PC-9 (cell line): ENCODE measurements around the gene MACROD2. TPM values are rescaled to one million over a fixed set of nuclear protein-coding genes. Genes with fewer than 3 reads are reported as not detected.
A peak's percentile ranks its signal among the peaks of the same experiment; 100 is the strongest.
"Not testable (repeated sequence)": the region's sequence is repeated elsewhere in the genome, so short reads cannot be mapped to it uniquely, and the experiment has no call there.

Experiments
- BruUV-seq: library from RNA; stranded (reverse); fragments of 400-500 nt; replicated peaks from 2 replicates; lab custom pipeline; 2021; lab: Mats Ljungman, UMichigan
- CTCF ChIA-PET: fragments of 300-600 bp; sonication (Branson Sonifier 250); formaldehyde crosslinking; loops from one replicate; lab custom pipeline; 2022; ENCODE audit warnings: antibody characterized with exemption; lab: Charles Lee
- POLR2A ChIA-PET: fragments of 300-600 bp; sonication (Branson Sonifier 250); formaldehyde crosslinking; loops from one replicate; lab custom pipeline; 2022; ENCODE audit warnings: antibody characterized with exemption; ENCODE audit not compliant: unreplicated experiment; lab: Charles Lee
- DNase-seq, 2 experiments: peaks; one replicate each; pipeline versions ENCODE4 v3.0.0 to v3.0.0-alpha.2; 2015 to 2022; ENCODE audit warnings: mixed read lengths in 1 of 2
- H2AFZ ChIP-seq: fragments of 200-600 bp; sonication (generic); 2 replicates; pipeline ENCODE4 v1.8.1; 2017; ENCODE audit warnings: antibody characterized with exemption
- H3F3A ChIP-seq: fragments of 200-600 bp; sonication (generic); 2 replicates; pipeline ENCODE4 v1.8.1; 2017; ENCODE audit warnings: antibody characterized with exemption, mild to moderate bottlenecking, low read depth; ENCODE audit not compliant: insufficient read depth
- H3K27ac ChIP-seq: fragments of 200-600 bp; sonication (generic); 2 replicates; pipeline ENCODE4 v1.6.1; 2016; ENCODE audit warnings: mixed run types
- H3K27me3 ChIP-seq: fragments of 200-600 bp; sonication (generic); 2 replicates; pipeline ENCODE4 v1.6.1; 2016; ENCODE audit warnings: low read depth, mixed run types; ENCODE audit not compliant: insufficient read depth
- H3K36me3 ChIP-seq: fragments of 200-600 bp; sonication (generic); 2 replicates; pipeline ENCODE4 v1.6.1; 2016; ENCODE audit warnings: low read depth, mixed run types
- H3K4me1 ChIP-seq: fragments of 200-600 bp; sonication (generic); replicated peaks from 2 replicates; pipeline ENCODE4 v1.6.1; 2016; ENCODE audit warnings: mixed run types; ENCODE audit not compliant: insufficient read depth
- H3K4me2 ChIP-seq: fragments of 200-600 bp; sonication (generic); 2 replicates; pipeline ENCODE4 v1.6.1; 2017; ENCODE audit warnings: mixed run types
- H3K4me3 ChIP-seq: fragments of 200-600 bp; sonication (generic); 2 replicates; pipeline ENCODE4 v1.6.1; 2016; ENCODE audit warnings: mixed run types
- H3K79me2 ChIP-seq: fragments of 200-600 bp; sonication (generic); 2 replicates; pipeline ENCODE4 v1.6.1; 2017; ENCODE audit warnings: low read depth, mixed run types
- H3K9me2 ChIP-seq: fragments of 200-600 bp; sonication (generic); 2 replicates; pipeline ENCODE4 v1.8.1; 2017; ENCODE audit warnings: mild to moderate bottlenecking; ENCODE audit not compliant: insufficient read depth
- H3K9me3 ChIP-seq: fragments of 200-600 bp; sonication (generic); 2 replicates; pipeline ENCODE4 v1.8.1; 2016; ENCODE audit warnings: low read depth; ENCODE audit not compliant: insufficient read depth
- H4K20me1 ChIP-seq: fragments of 200-600 bp; sonication (generic); 2 replicates; pipeline ENCODE4 v1.8.1; 2017; ENCODE audit not compliant: insufficient read depth
- CTCF ChIP-seq: fragments of 200-600 bp; sonication (generic); conservative IDR thresholded peaks from 2 replicates; pipeline ENCODE4 v1.6.1; 2017; ENCODE audit warnings: mixed run types, antibody characterized with exemption, mild to moderate bottlenecking, moderate library complexity
- EZH2 ChIP-seq: fragments of 200-600 bp; sonication (generic); IDR thresholded peaks from 2 replicates; pipeline ENCODE4 v1.8.0; 2017; ENCODE audit warnings: antibody characterized with exemption, low read depth
- intact Hi-C: fragments of 100-400 bp; cut with micrococcal nuclease; formaldehyde crosslinking; loops from one replicate; pipeline ENCODE4 v1.10.0; 2022; ENCODE audit not compliant: unreplicated experiment
- total RNA-seq: library from RNA; stranded (reverse); gene quantifications from 2 replicates; pipeline ENCODE4 v1.2.3, GENCODE V29; 2021

Gene MACROD2
- total RNA-seq, 1 experiment from 2014 or later, result 11.4 TPM

DNA sequence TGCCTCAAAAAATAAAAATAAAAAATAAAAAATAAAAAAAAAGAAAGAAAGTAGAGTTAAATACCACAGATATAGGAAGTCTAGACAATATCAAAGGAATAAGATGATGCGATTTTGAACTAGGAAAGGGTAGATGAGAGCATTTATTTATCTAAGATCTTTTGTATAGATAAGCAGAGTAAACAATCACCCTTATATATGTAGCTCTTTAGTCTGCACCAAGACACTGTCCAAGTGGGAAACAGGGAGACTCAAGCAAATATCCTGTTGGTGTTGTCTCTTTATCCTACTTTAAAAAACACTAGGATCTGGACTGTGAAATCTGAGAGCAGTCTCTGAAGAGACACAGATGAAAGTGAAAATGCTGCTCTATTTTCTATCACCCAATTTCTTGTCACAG is 929.1 kb downstream of the MACROD2 start:
- H2AFZ ChIP-seq, result no peak overlapping the region
- no peaks in the 10 kb centered on the region for H3K36me3 ChIP-seq
- intact Hi-C loops, result no loop called here
- peaks cover 36% of the 10 kb centered on the region for H3K4me1 ChIP-seq
- H4K20me1 ChIP-seq, result no peaks in the 10 kb centered on the region
- H3F3A ChIP-seq, result peaks cover 7% of the 10 kb centered on the region; the same call in 1 of the 2 replicates
- TF ChIP-seq EZH2 (no peak), CTCF (no peak)
- no peaks in the 10 kb centered on the region for H3K79me2 ChIP-seq
- ChIA-PET CTCF (no interaction called here), POLR2A (interaction anchor here (0.6 kb wide), 1 partner anchor 93 kb away, joined by 4 read pairs; no protein-coding TSS in a partner anchor)
- H3K27me3 ChIP-seq, result no peaks in the 10 kb centered on the region
- H3K27ac ChIP-seq, result no peak overlapping the region
- no peak overlapping the region for H3K4me3 ChIP-seq
- no TSS peak for BruUV-seq
- no peaks in the 10 kb centered on the region for H3K9me2 ChIP-seq
- peak in 1 of 2 experiments; percentile 37 for DNase-seq
- H3K4me2 ChIP-seq, result no peak overlapping the region
- H3K9me3 ChIP-seq, result no peaks in the 10 kb centered on the region

GRCh38 chr20:14925300-14925699 is 930.0 kb downstream of the MACROD2 start:
- TF ChIP-seq EZH2 (no peak), CTCF (no peak)
- ChIA-PET POLR2A (no interaction called here), CTCF (no interaction called here)
- Histone ChIP-seq H3K4me1 (peaks cover 30% of the 10 kb centered on the region), H3K4me3 (no peak overlapping the region), H3F3A (no peaks in the 10 kb centered on the region), H3K36me3 (no peaks in the 10 kb centered on the region), H3K79me2 (no peaks in the 10 kb centered on the region), H3K4me2 (no peak overlapping the region), H3K27me3 (no peaks in the 10 kb centered on the region), H2AFZ (no peak overlapping the region), H3K9me2 (no peaks in the 10 kb centered on the region), H4K20me1 (no peaks in the 10 kb centered on the region), H3K27ac (no peak overlapping the region), H3K9me3 (no peaks in the 10 kb centered on the region)
- BruUV-seq, result no TSS peak
- intact Hi-C loops, result no loop called here
- no peak for DNase-seq

DNA sequence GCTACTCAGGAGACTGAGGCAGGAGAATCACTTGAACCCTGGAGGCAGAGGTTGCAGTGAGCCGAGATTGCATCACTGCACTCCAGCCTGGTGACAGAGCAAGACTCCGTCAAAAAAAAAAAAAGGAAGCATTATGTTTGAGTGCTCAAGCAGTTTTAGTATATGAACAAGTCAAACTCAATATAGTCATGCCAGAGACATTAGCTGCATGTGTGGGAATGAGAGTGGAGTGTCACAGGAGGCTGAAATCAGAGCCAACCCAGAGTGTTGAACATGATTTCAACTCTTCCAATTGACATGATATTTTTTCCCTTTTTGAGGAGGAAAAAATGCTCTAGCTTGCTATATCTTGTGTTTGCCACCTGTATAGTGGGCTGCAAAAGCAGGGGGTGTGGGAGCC is 931.1 kb downstream of the MACROD2 start:
- H3K4me3 ChIP-seq, POLR2A ChIA-PET, H3K9me2 ChIP-seq, H3K27me3 ChIP-seq, CTCF ChIA-PET, DNase-seq, H3F3A ChIP-seq, BruUV-seq, H3K9me3 ChIP-seq, intact Hi-C loops, H3K79me2 ChIP-seq, H2AFZ ChIP-seq, H3K27ac ChIP-seq, H4K20me1 ChIP-seq, H3K36me3 ChIP-seq, H3K4me2 ChIP-seq: not testable (repeated sequence)
- peaks cover 24% of the 10 kb centered on the region for H3K4me1 ChIP-seq

GRCh38 chr20:14928083-14928482 is 932.8 kb downstream of the MACROD2 start:
- TF ChIP-seq CTCF (no peak), EZH2 (no peak)
- no peaks in the 10 kb centered on the region for H4K20me1 ChIP-seq
- intact Hi-C loops, result no loop called here
- peaks cover 24% of the 10 kb centered on the region for H3K4me1 ChIP-seq
- no peaks in the 10 kb centered on the region for H3K27me3 ChIP-seq
- H3K36me3 ChIP-seq, result no peaks in the 10 kb centered on the region
- H3K9me3 ChIP-seq, result no peaks in the 10 kb centered on the region
- BruUV-seq, result no TSS peak
- H3F3A ChIP-seq, result no peaks in the 10 kb centered on the region
- CTCF ChIA-PET, result no interaction called here
- no peak overlapping the region for H2AFZ ChIP-seq
- no peak overlapping the region for H3K27ac ChIP-seq
- H3K9me2 ChIP-seq, result no peaks in the 10 kb centered on the region
- DNase-seq, result peak in 1 of 2 experiments; percentile 34
- H3K4me2 ChIP-seq, result no peak overlapping the region
- H3K79me2 ChIP-seq, result no peaks in the 10 kb centered on the region
- no peak overlapping the region for H3K4me3 ChIP-seq
- POLR2A ChIA-PET, result no interaction called here
